HG03442 (cell line): Measurements from ENCODE around the gene EHD4.

ENCODE experiments used
- ATAC-seq: cut with Tn5 transposase; IDR thresholded peaks from one replicate; pipeline ENCODE4 v1.9.1; 2021; ENCODE audit warnings: mild to moderate bottlenecking, moderate library complexity; ENCODE audit not compliant: unreplicated experiment

EHD4 gene

GRCh38 chr15:41958002-41958420, 14.3 kb downstream of the EHD4 start:
- ATAC-seq, result no peak

GRCh38 chr15:41957021-41957897, 15.1 kb downstream of the EHD4 start:
- peak; percentile 72 for ATAC-seq

- no peak for ATAC-seq
Observed at GRCh38 chr15:41955807-41956525, 16.4 kb downstream of the EHD4 start.

- ATAC-seq, result no peak
Observed at GRCh38 chr15:41955100-41955499, 17.3 kb downstream of the EHD4 start.

- ATAC-seq, result no peak
Observed at GRCh38 chr15:41954036-41954435, 18.3 kb downstream of the EHD4 start.

GRCh38 chr15:41952013-41952563, 20.3 kb downstream of the EHD4 start:
- ATAC-seq, result no peak

- no peak for ATAC-seq
Observed at GRCh38 chr15:41951571-41951970, 20.8 kb downstream of the EHD4 start.

GRCh38 chr15:41950489-41950888, 21.9 kb downstream of the EHD4 start:
- no peak for ATAC-seq

GRCh38 chr15:41950127-41950483, 22.3 kb downstream of the EHD4 start:
- ATAC-seq, result no peak

- no peak for ATAC-seq
Observed at GRCh38 chr15:41949401-41950126, 22.8 kb downstream of the EHD4 start.

GRCh38 chr15:41948490-41948889, 23.9 kb downstream of the EHD4 start:
- no peak for ATAC-seq

GRCh38 chr15:41946970-41947369, 25.4 kb downstream of the EHD4 start:
- ATAC-seq, result no peak

GRCh38 chr15:41945731-41946130, 26.6 kb downstream of the EHD4 start:
- ATAC-seq, result no peak

- ATAC-seq, result no peak
Observed at GRCh38 chr15:41945221-41945620, 27.1 kb downstream of the EHD4 start.

- no peak for ATAC-seq
Observed at GRCh38 chr15:41944313-41944940, 27.9 kb downstream of the EHD4 start.

GRCh38 chr15:41943543-41944312, 28.6 kb downstream of the EHD4 start:
- ATAC-seq, result no peak

- ATAC-seq, result no peak
Observed at GRCh38 chr15:41942886-41943285, 29.5 kb downstream of the EHD4 start.

- ATAC-seq, result no peak
Observed at GRCh38 chr15:41941644-41942415, 30.5 kb downstream of the EHD4 start.

- ATAC-seq, result no peak
Observed at GRCh38 chr15:41940441-41940857, 31.9 kb downstream of the EHD4 start.
